ENCODE measurements around the gene PMIS2. TPM values are rescaled to one million over a fixed set of nuclear protein-coding genes. Genes with fewer than 3 reads are reported as not detected.

PMIS2 gene
- total and polyA plus RNA-seq, 2 experiments from 2014 or later = not detected

GRCh38 chr19:35563207-35563829 is 22.7 kb upstream of the PMIS2 start, which contains the start of gene ATP4A:
TSS of gene ATP4A (minus strand) at chr19:35563658. CDS start at chr19:35563629, 29 bp downstream.
- Histone ChIP-seq H3K4me3 (no peak within 1 kb of the TSS), H3K27me3 (replicated peaks; ENCODE audit: insufficient read depth) (0 out of 2 replicates have a peak, but pooled peaks cover 14% of the 10 kb centered on the region), H3K4me2 (ENCODE audit: unreplicated experiment) (no peak within 1 kb of the TSS), H3K9ac (no peak within 1 kb of the TSS), H2AFZ (no peak within 1 kb of the TSS), H3K9me3 (ENCODE audit: low read depth) (no peaks in the 10 kb centered on the region), H3K36me3 (ENCODE audit: low read depth) (no peaks in the 10 kb centered on the region), H3F3A (ENCODE audit: insufficient read depth) (no peaks in the 10 kb centered on the region), H3K4me1 (ENCODE audit: insufficient read depth) (no peaks in the 10 kb centered on the region), H3K9me2 (ENCODE audit: insufficient read depth) (no peaks in the 10 kb centered on the region), H3K27ac (no peak within 1 kb of the TSS), H4K20me1 (ENCODE audit: insufficient read depth) (no peaks in the 10 kb centered on the region), H3K79me2 (ENCODE audit: insufficient read depth) (no peaks in the 10 kb centered on the region)
- no peak for DNase-seq
- 45 to 51% methylated on average over 14 to 15 of the region's 15 CpGs for WGBS, 2 experiments (ENCODE audit: low coverage in 1 of 2, low lambda C conversion rate in 2 of 2, missing lambda C conversion rate in 2 of 2)
- TF ChIP-seq EZH2 (IDR thresholded peaks at IDR 0.05; ENCODE audit: insufficient read depth, poor library complexity, severe bottlenecking) (no peak), EZH2phosphoT487 (IDR thresholded peaks at IDR 0.05; ENCODE audit: insufficient read depth, low read depth) (no peak)
- in situ Hi-C loops (cut with MboI) = no loop called here

- Histone ChIP-seq H3K4me2 (ENCODE audit: unreplicated experiment) (no peak overlapping the region), H3K9ac (no peak overlapping the region), H3K36me3 (ENCODE audit: low read depth) (no peaks in the 10 kb centered on the region), H3F3A (ENCODE audit: insufficient read depth) (no peaks in the 10 kb centered on the region), H2AFZ (no peak overlapping the region), H3K27me3 (replicated peaks; ENCODE audit: insufficient read depth) (0 out of 2 replicates have a peak, but pooled peaks cover 12% of the 10 kb centered on the region), H3K79me2 (ENCODE audit: insufficient read depth) (no peaks in the 10 kb centered on the region), H4K20me1 (ENCODE audit: insufficient read depth) (no peaks in the 10 kb centered on the region), H3K27ac (no peak overlapping the region), H3K4me3 (no peak overlapping the region), H3K9me3 (ENCODE audit: low read depth) (no peaks in the 10 kb centered on the region), H3K9me2 (ENCODE audit: insufficient read depth) (no peaks in the 10 kb centered on the region), H3K4me1 (ENCODE audit: insufficient read depth) (no peaks in the 10 kb centered on the region)
- no peak for DNase-seq
- 50 to 51% methylated on average over 12 of the region's 12 CpGs for WGBS, 2 experiments (ENCODE audit: low coverage in 1 of 2, low lambda C conversion rate in 2 of 2, missing lambda C conversion rate in 2 of 2)
- TF ChIP-seq EZH2 (IDR thresholded peaks at IDR 0.05; ENCODE audit: insufficient read depth, poor library complexity, severe bottlenecking) (no peak), EZH2phosphoT487 (IDR thresholded peaks at IDR 0.05; ENCODE audit: insufficient read depth, low read depth) (no peak)
- in situ Hi-C loops (cut with MboI) = no loop called here
These were observed 20.7 kb upstream of the PMIS2 start for GRCh38 chr19:35565016-35565856.

- H3K4me1 ChIP-seq (ENCODE audit: insufficient read depth) = no peaks in the 10 kb centered on the region
- no peaks in the 10 kb centered on the region for H3K36me3 ChIP-seq (ENCODE audit: low read depth)
- no peak overlapping the region for H3K4me2 ChIP-seq (ENCODE audit: unreplicated experiment)
- no peak for TF ChIP-seq EZH2phosphoT487 (IDR thresholded peaks at IDR 0.05; ENCODE audit: insufficient read depth, low read depth)
- no peaks in the 10 kb centered on the region for H4K20me1 ChIP-seq (ENCODE audit: insufficient read depth)
- H3F3A ChIP-seq (ENCODE audit: insufficient read depth) = no peaks in the 10 kb centered on the region
- H2AFZ ChIP-seq = no peak overlapping the region
- no peak for DNase-seq
- H3K4me3 ChIP-seq = no peak overlapping the region
- 0 out of 2 replicates have a peak, but pooled peaks cover 16% of the 10 kb centered on the region for H3K27me3 ChIP-seq (replicated peaks; ENCODE audit: insufficient read depth)
- no peak overlapping the region for H3K27ac ChIP-seq
- no peak overlapping the region for H3K9ac ChIP-seq
- no peaks in the 10 kb centered on the region for H3K9me2 ChIP-seq (ENCODE audit: insufficient read depth)
- WGBS, 2 experiments (ENCODE audit: low coverage in 1 of 2, low lambda C conversion rate in 2 of 2, missing lambda C conversion rate in 2 of 2) = 59 to 61% methylated on average over 7 of the region's 7 CpGs
- no peaks in the 10 kb centered on the region for H3K79me2 ChIP-seq (ENCODE audit: insufficient read depth)
- in situ Hi-C loops (cut with MboI) = no loop called here
- no peaks in the 10 kb centered on the region for H3K9me3 ChIP-seq (ENCODE audit: low read depth)
These were observed 19.2 kb upstream of the PMIS2 start for GRCh38 chr19:35566738-35567137.

- no peak for TF ChIP-seq EZH2phosphoT487 (IDR thresholded peaks at IDR 0.05; ENCODE audit: insufficient read depth, low read depth)
- no peak for TF ChIP-seq EZH2 (IDR thresholded peaks at IDR 0.05; ENCODE audit: insufficient read depth, poor library complexity, severe bottlenecking)
- in situ Hi-C loops (cut with MboI) = no loop called here
- Histone ChIP-seq H4K20me1 (ENCODE audit: insufficient read depth) (no peaks in the 10 kb centered on the region), H3K9me2 (ENCODE audit: insufficient read depth) (no peaks in the 10 kb centered on the region), H3K9me3 (ENCODE audit: low read depth) (no peaks in the 10 kb centered on the region), H3K36me3 (ENCODE audit: low read depth) (no peaks in the 10 kb centered on the region), H3K4me2 (ENCODE audit: unreplicated experiment) (no peak overlapping the region), H2AFZ (no peak overlapping the region), H3K79me2 (ENCODE audit: insufficient read depth) (no peaks in the 10 kb centered on the region), H3K4me1 (ENCODE audit: insufficient read depth) (no peaks in the 10 kb centered on the region), H3K4me3 (no peak overlapping the region), H3K9ac (no peak overlapping the region), H3K27ac (no peak overlapping the region), H3F3A (ENCODE audit: insufficient read depth) (no peaks in the 10 kb centered on the region), H3K27me3 (replicated peaks; ENCODE audit: insufficient read depth) (0 out of 2 replicates have a peak, but pooled peaks cover 18% of the 10 kb centered on the region)
- 28 to 50% methylated on average over 5 of the region's 5 CpGs for WGBS, 2 experiments (ENCODE audit: low coverage in 1 of 2, low lambda C conversion rate in 2 of 2, missing lambda C conversion rate in 2 of 2)
- no peak for DNase-seq
These were observed 16.6 kb upstream of the PMIS2 start for GRCh38 chr19:35569281-35569781.
